SU-DHL-6 (cell line): ENCODE data around the gene MOCOS.

Source experiments
- H2AFZ ChIP-seq: fragments of 200-600 bp; sonication (generic); 2 replicates; pipeline ENCODE4 v1.6.1; 2014; ENCODE audit warnings: low read depth, mild to moderate bottlenecking, moderate library complexity, mixed read lengths, antibody characterized with exemption, low read length; ENCODE audit not compliant: severe bottlenecking
- H3F3A ChIP-seq: fragments of 200-600 bp; shearing (Covaris generic); 2 replicates; pipeline ENCODE4 v1.6.0; 2016; ENCODE audit warnings: antibody characterized with exemption, mild to moderate bottlenecking; ENCODE audit not compliant: insufficient read depth
- H3K27ac ChIP-seq: fragments of 200-600 bp; sonication (generic); 2 replicates; pipeline ENCODE4 v1.5.1; 2016; ENCODE audit warnings: low read depth, mild to moderate bottlenecking, low read length, moderate library complexity, mixed read lengths
- H3K27me3 ChIP-seq: fragments of 200-600 bp; sonication (generic), shearing (Covaris generic); 2 replicates; pipeline ENCODE4 v1.6.0; 2014; ENCODE audit warnings: mild to moderate bottlenecking, low read length
- H3K36me3 ChIP-seq: fragments of 200-600 bp; sonication (generic); 2 replicates; pipeline ENCODE4 v1.6.1; 2014; ENCODE audit warnings: mild to moderate bottlenecking, low read length, mixed read lengths
- H3K4me2 ChIP-seq: fragments of 300-600, 200-600 bp; shearing (Covaris generic), sonication (generic); 2 replicates; pipeline ENCODE4 v1.6.0; 2014; ENCODE audit warnings: low read length, low read depth, mild to moderate bottlenecking; ENCODE audit not compliant: poor library complexity, severe bottlenecking
- H3K4me3 ChIP-seq: fragments of 200-600 bp; sonication (generic); 2 replicates; pipeline ENCODE4 v1.5.1; 2014; ENCODE audit warnings: antibody characterized with exemption, low read length, mild to moderate bottlenecking, mixed read lengths; ENCODE audit not compliant: insufficient read depth, poor library complexity, severe bottlenecking
- H3K79me2 ChIP-seq: fragments of 200-600 bp; sonication (generic); 2 replicates; pipeline ENCODE4 v1.6.1; 2014; ENCODE audit warnings: mild to moderate bottlenecking, low read length, moderate library complexity; ENCODE audit not compliant: insufficient read depth
- H3K9ac ChIP-seq: fragments of 200-600 bp; sonication (generic); 2 replicates; pipeline ENCODE4 v1.7.0; 2014; ENCODE audit warnings: mild to moderate bottlenecking, low read length
- H3K9me2 ChIP-seq: fragments of 200-600 bp; sonication (generic); replicated peaks from 2 replicates; pipeline ENCODE4 v1.6.1; 2014; ENCODE audit warnings: low read length; ENCODE audit not compliant: insufficient read depth
- H3K9me3 ChIP-seq: fragments of 200-600 bp; sonication (generic); 2 replicates; pipeline ENCODE4 v1.6.1; 2014; ENCODE audit warnings: low read length, mixed read lengths; ENCODE audit not compliant: insufficient read depth
- H4K20me1 ChIP-seq: fragments of 200-600 bp; sonication (generic); 2 replicates; pipeline ENCODE4 v1.6.1; 2014; ENCODE audit warnings: low read depth, mild to moderate bottlenecking, antibody characterized with exemption, low read length, moderate library complexity, mixed read lengths
- EZH2phosphoT487 ChIP-seq: fragments of 200-600 bp; sonication (generic), shearing (Covaris generic); conservative IDR thresholded peaks from 2 replicates; pipeline ENCODE4 v1.6.1; 2018; ENCODE audit warnings: mild to moderate bottlenecking, antibody characterized with exemption, low read length, moderate library complexity, mixed read lengths
- TF ChIP-seq, protein P1 (sequence below): fragments of 200-600 bp; sonication (generic); IDR thresholded peaks from one replicate; pipeline ENCODE4 v1.5.1; 2017; ENCODE audit warnings: antibody characterized with exemption, mild to moderate bottlenecking, low read length, moderate library complexity; ENCODE audit not compliant: insufficient read depth, poor library complexity, severe bottlenecking

The MOCOS gene

DNA sequence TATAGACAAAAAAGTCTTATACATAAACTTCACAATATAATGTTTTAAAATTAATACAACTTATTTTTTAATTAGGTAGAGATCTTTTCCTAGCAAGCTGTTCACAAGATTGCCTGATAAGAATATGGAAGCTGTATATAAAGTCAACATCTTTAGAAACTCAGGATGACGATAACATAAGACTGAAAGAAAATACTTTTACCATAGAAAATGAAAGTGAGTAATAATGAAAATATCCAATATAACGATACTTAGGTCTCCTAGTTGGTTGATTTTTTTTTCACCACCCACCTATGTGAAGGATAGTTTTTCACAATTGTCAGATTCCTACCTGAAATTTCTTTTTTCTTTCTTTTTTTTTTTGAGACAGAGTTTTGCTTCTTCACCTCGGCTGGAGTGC, 44.5 kb upstream of the MOCOS start:
- Histone ChIP-seq H3K9me2 (no peaks in the 10 kb centered on the region), H2AFZ (no peak overlapping the region), H3K9me3 (no peaks in the 10 kb centered on the region), H3K79me2 (no peaks in the 10 kb centered on the region), H3K9ac (no peak overlapping the region), H3K4me3 (no peak overlapping the region), H3K27ac (no peak overlapping the region), H4K20me1 (no peaks in the 10 kb centered on the region), H3F3A (peaks cover 10% of the 10 kb centered on the region), H3K27me3 (no peaks in the 10 kb centered on the region), H3K4me2 (no peak overlapping the region), H3K36me3 (peaks cover 66% of the 10 kb centered on the region)
- TF ChIP-seq, protein P1, sequence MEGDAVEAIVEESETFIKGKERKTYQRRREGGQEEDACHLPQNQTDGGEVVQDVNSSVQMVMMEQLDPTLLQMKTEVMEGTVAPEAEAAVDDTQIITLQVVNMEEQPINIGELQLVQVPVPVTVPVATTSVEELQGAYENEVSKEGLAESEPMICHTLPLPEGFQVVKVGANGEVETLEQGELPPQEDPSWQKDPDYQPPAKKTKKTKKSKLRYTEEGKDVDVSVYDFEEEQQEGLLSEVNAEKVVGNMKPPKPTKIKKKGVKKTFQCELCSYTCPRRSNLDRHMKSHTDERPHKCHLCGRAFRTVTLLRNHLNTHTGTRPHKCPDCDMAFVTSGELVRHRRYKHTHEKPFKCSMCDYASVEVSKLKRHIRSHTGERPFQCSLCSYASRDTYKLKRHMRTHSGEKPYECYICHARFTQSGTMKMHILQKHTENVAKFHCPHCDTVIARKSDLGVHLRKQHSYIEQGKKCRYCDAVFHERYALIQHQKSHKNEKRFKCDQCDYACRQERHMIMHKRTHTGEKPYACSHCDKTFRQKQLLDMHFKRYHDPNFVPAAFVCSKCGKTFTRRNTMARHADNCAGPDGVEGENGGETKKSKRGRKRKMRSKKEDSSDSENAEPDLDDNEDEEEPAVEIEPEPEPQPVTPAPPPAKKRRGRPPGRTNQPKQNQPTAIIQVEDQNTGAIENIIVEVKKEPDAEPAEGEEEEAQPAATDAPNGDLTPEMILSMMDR = no peak
- TF ChIP-seq EZH2phosphoT487 = no peak

DNA sequence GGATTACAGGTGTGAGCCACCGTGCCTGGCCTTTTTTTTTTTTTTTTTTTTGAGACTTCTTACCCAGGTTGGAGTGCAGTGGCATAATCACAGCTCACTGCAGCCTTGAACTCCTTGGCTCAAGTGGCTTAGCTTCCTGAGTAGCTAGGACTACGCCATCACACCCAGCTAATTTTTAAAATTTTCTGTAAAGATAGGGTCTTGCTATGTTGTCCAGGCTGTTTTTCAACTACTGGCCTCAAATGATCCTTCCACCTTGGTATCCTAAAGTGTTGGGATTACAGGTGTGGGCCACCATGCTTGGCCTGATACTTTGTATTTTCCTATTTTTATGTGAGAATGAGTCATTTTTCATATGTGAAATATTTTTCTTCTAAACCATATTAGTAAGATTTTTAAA, 43.9 kb upstream of the MOCOS start:
- Histone ChIP-seq H3K4me3 (no peak overlapping the region), H3K27ac (no peak overlapping the region), H3F3A (peaks cover 10% of the 10 kb centered on the region), H3K9me2 (no peaks in the 10 kb centered on the region), H3K4me2 (no peak overlapping the region), H2AFZ (no peak overlapping the region), H3K79me2 (no peaks in the 10 kb centered on the region), H3K9ac (no peak overlapping the region), H3K36me3 (peaks cover 62% of the 10 kb centered on the region), H3K9me3 (no peaks in the 10 kb centered on the region), H4K20me1 (no peaks in the 10 kb centered on the region), H3K27me3 (no peaks in the 10 kb centered on the region)
- TF ChIP-seq EZH2phosphoT487 = no peak
- TF ChIP-seq, protein P1 = no peak

DNA sequence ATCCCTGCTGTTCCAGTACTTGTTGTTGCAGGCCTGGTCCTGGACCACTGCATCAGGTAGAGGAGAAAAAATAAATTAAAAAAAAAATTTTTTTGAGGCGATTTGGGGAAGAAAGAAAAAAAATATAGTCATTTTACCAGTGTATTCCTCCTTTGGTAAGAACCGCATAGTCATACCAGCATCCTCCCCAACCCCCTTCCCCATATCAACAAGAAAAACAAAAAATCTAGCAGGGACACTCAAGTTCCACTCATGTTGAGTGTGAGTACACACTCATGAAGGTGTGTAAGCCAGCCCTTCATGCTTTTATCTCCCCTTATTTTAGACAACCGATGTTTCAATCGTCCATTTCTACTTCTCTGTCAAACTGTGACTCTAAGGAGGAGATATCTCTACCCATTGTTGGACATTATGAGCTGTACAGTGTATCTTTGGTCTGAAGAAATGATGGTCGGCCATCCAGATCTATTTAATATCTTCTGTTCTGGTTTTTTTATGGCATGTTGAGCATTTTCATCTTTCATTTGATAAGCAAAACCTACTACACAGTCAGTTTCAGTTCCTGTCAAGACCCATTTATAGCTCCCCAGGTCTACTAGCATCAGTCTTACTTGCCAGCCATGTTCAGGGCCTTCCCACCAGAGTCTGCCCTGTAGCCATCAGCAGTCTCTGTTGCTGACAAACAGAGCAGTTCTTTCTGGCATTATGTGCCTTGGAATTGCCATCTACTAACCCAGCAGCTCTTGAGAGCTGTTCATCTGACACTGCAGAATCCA, 37.6 kb upstream of the MOCOS start:
- peak overlapping the region; percentile 49 for H3K9ac ChIP-seq
- H3K4me2 ChIP-seq = peak overlapping the region; percentile 86
- H3F3A ChIP-seq = peaks cover 27% of the 10 kb centered on the region
- no peaks in the 10 kb centered on the region for H3K27me3 ChIP-seq
- no peaks in the 10 kb centered on the region for H3K9me2 ChIP-seq
- H3K4me3 ChIP-seq = peak overlapping the region; percentile 36
- peaks cover 28% of the 10 kb centered on the region for H3K36me3 ChIP-seq
- H3K9me3 ChIP-seq = no peaks in the 10 kb centered on the region
- TF ChIP-seq, protein P1 = no peak
- no peak for TF ChIP-seq EZH2phosphoT487
- H3K27ac ChIP-seq = peak overlapping the region; percentile 98
- peak overlapping the region; percentile 45 for H2AFZ ChIP-seq
- H4K20me1 ChIP-seq = no peaks in the 10 kb centered on the region
- H3K79me2 ChIP-seq = no peaks in the 10 kb centered on the region
